SH-SY5Y (cell line): Measurements from ENCODE around the gene PRDM16.

Source experiments
- GATA2 ChIP-seq: IDR thresholded peaks from 2 replicates; pipeline ENCODE4 v1.6.1; 2011; ENCODE audit warnings: mild to moderate bottlenecking, low read depth, low read length
- GATA3 ChIP-seq: IDR thresholded peaks from 2 replicates; pipeline ENCODE4 v1.6.1; 2011; ENCODE audit warnings: low read depth, mild to moderate bottlenecking, low read length, moderate library complexity

Gene PRDM16

DNA sequence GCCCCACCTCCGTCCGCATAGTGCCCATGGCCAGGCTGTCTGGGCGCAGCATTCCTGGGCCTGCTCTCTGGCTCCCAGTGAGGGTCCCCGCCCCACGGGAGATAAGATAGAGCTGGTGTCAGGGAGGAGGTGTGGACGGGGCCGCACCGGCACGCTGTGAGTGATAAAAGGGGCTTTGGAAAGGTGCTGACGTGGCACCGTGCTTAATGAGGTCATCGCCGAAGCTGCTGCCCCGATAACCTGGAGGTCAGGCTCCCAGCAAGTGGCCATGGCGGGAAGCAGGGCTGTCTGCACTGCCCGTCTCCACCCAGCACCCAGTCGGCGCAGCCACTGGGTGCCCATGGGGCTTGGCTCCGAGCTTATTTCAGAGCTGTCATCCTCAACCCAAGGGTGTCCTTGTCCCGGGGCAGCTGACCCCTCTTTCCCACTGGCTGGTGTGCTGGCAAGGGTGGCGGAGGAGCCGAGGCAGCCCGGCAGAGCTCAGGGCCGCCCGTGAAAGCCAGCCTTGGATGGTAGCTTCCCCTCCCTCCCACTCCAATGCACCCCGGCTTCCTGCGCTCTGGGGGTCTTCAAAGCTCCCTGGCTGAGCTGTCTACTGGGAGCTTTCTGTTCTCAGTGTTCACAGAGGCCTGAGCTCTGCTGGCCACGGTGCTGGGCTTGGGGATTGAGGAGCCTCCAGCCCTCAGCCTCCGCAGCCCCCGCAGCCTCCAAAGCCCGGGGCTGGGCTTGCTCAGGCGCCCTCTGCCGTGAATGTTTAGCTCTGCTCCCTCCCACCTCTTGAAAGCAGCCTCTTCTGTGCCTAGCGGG is 280.4 kb downstream of the PRDM16 start:
- TF ChIP-seq GATA3, result no peak
- no peak for TF ChIP-seq GATA2

DNA sequence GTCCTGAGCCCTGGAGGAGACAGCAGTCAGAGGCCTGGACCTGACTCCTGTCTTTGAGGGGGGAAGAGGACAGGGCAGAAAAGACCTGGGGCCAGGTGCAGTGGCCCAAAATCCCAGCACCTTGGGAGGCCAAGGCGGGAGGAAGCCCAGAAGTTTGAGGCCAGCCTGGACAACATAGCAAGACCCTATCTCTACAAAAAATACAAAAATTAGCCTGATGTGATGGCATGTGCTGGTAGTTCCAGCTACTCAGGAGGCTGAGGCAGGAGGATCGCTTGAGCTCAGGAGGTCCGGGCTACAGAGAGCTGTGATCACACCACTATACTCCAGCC is 280.9 kb downstream of the PRDM16 start:
- no peak for TF ChIP-seq GATA3
- no peak for TF ChIP-seq GATA2

- TF ChIP-seq GATA3, result no peak
- TF ChIP-seq GATA2, result no peak
Observed at GRCh38 chr1:3350506-3351261, 281.7 kb downstream of the PRDM16 start.

DNA sequence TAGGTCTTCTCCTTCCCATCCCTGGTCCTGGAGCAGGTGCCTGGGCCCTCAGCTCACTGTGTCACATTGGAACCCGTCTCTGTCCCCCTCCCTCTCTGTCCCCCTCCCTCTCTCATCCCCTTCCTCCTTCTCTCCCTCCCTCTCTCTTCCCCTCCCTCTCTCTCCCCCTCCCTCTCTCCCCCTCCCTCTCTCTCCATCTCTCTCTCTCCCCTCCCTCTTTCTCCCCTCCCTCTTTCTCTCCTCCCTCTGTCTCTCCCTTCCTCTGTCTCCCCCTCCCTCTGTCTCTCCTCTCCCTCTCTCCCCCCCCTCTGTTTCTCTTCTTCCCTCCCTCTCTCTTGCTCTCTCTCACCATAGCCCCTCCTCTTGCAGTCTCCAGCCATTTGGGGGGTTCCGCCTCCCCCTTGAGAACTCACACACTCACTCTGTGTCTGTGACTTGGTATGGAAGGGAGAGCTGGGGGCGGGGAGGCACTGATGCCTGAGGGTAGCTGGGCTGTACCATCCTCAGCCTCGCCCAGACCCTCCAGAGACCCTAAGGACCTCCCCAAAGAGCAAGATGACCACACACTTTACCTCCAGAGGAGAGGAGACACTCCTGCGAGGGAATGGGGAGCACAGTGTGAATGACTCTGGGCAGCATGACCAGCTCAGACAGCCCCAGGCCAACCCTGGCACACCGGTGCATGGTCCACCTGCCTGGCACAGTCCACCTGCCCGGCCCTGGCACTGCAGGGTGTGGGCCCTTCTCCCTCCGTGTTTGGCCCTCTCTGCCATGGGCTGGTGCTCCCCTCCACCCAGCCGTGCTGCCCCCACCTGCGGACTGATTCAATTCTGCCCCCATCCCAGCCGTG is 282.7 kb downstream of the PRDM16 start:
- TF ChIP-seq GATA2 (no peak), GATA3 (no peak)

- TF ChIP-seq GATA2, result no peak
- no peak for TF ChIP-seq GATA3
Observed at GRCh38 chr1:3352299-3352951, 283.4 kb downstream of the PRDM16 start.

GRCh38 chr1:3352952-3353331 is 283.9 kb downstream of the PRDM16 start:
- TF ChIP-seq GATA3, result no peak
- no peak for TF ChIP-seq GATA2

GRCh38 chr1:3353876-3354275 is 284.9 kb downstream of the PRDM16 start:
- TF ChIP-seq GATA2, result no peak
- no peak for TF ChIP-seq GATA3

GRCh38 chr1:3355089-3355488 is 286.1 kb downstream of the PRDM16 start:
- TF ChIP-seq GATA3, result no peak
- no peak for TF ChIP-seq GATA2

DNA sequence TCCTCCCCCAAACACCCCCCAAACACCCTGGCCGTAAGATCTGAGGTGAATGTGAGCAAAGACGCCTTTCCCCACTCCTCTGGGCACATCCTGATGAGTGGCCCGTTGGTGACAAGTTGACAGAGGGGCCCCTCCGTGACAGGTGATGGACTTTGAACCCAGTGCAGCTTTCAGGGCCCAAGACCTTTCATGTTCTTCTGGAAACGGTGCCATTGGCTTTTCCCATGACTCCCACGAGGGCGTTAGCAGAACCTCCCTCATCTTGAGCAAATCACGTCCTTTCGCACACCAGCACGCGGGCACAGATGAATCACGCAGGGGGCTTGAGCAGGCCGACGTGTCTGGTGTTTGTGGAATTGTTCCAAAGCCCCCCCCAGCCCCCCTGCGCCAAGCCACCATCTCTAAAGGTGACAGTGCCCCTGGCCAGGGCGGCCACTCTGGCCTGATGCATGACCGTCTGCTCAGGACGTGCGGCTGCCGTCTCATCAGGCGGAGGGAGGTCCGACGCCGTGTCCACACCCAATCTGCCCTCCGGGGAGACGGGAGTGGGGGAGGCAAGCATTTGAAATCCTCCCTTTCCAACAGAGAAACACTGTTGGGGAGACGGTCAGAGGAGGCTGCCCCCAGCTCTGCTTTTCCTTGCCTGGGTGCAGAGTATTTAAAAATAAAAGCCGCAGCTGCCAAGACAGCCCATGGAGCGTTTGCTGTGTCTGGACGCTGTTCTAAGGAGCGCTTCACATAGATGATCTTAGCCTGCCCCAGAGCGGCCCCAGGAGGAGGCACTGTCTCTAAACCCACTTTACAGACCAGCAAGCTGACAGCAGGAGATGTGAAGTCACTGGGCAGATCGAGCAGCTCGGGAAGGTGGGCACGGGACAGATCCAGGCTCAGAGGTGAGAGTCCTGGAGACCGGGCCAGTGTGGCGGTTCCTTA is 287.2 kb downstream of the PRDM16 start:
- TF ChIP-seq GATA2 (no peak), GATA3 (no peak)

DNA sequence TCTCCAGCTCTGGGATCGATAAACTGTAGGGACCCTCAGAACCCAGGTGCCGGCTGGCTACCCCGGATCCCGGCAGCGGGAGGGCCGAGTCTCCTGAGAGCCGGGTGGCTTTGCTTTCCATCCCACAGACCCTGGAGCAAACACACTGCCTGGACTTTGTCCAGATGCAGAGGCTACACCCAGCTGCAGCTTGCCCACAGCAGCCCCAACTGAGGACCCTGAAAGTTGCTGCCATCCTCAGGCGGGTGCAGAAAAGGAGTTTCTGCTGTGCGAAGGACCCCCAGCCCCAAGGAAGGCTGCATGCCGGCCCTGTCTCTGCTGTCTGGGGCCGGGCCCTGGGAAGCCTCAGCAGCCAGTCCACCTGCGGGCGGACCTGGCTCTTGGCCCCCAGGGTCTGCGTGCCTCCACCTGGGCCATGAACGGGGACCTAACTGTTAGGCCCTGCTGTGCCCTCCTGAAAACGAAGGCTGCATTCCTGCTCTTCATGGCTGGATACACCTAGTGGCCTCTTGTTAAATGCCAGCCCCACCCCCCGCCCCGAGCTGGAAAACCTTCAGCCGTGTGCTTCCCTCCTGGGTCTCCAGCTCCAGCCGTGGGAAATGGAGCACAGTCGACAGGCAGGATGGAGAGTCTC is 287.9 kb downstream of the PRDM16 start:
- TF ChIP-seq GATA3 (no peak), GATA2 (no peak)

GRCh38 chr1:3357526-3358297 is 288.7 kb downstream of the PRDM16 start:
- no peak for TF ChIP-seq GATA2
- no peak for TF ChIP-seq GATA3

- TF ChIP-seq GATA3, result no peak
- TF ChIP-seq GATA2, result no peak
Observed at GRCh38 chr1:3359351-3359750, 290.3 kb downstream of the PRDM16 start.

GRCh38 chr1:3359756-3360440 is 290.9 kb downstream of the PRDM16 start:
- TF ChIP-seq GATA2, result no peak
